HG02852 (cell line): ENCODE data around the gene FRMPD3.

Experiments used
- ATAC-seq: cut with Tn5 transposase; IDR thresholded peaks from one replicate; pipeline ENCODE4 v1.9.1; 2021; ENCODE audit warnings: mild to moderate bottlenecking, moderate library complexity; ENCODE audit not compliant: unreplicated experiment

FRMPD3 gene

GRCh38 chrX:107477406-107477805 is 28.0 kb downstream of the FRMPD3 start:
- no peak for ATAC-seq

GRCh38 chrX:107480272-107480671 is 30.8 kb downstream of the FRMPD3 start:
- no peak for ATAC-seq

- no peak for ATAC-seq
Observed at GRCh38 chrX:107482046-107482445, 32.6 kb downstream of the FRMPD3 start.

- ATAC-seq, result no peak
Observed at GRCh38 chrX:107484002-107484726, 34.7 kb downstream of the FRMPD3 start.

GRCh38 chrX:107485013-107485412 is 35.6 kb downstream of the FRMPD3 start:
- no peak for ATAC-seq

- ATAC-seq, result no peak
Observed at GRCh38 chrX:107493141-107493540, 43.7 kb downstream of the FRMPD3 start.

GRCh38 chrX:107496786-107497185 is 47.3 kb downstream of the FRMPD3 start:
- no peak for ATAC-seq
